ENCODE data around the gene DMRTC2.

GRCh38 chr19:41804336-41804735, 40.5 kb upstream of the DMRTC2 start:
- TF ChIP-seq CTCF (IDR thresholded peaks at IDR 0.05; ENCODE audit: low read depth, low read length, poor library complexity, severe bottlenecking) (no peak), EZH2phosphoT487 (IDR thresholded peaks at IDR 0.05; ENCODE audit: borderline replicate concordance, low read length) (no peak)

All from DOHH2 (cell line).